ENCODE data around the gene DGKB.

GRCh38 chr7:14419531-14419930, 483.0 kb downstream of the DGKB start:
- TF ChIP-seq GATA2 (IDR thresholded peaks at IDR 0.05; ENCODE audit: low read depth, low read length) (no peak), GATA3 (IDR thresholded peaks at IDR 0.05; ENCODE audit: low read depth, low read length) (no peak)
